Psoas muscle (tissue), 8 donors: ENCODE measurements around the gene RNF130. TPM values are rescaled to one million over a fixed set of nuclear protein-coding genes. Genes with fewer than 3 reads are reported as not detected.

Source experiments
- ATAC-seq, 4 donors: fragments of 200-7000 bp; cut with Tn5 transposase; one replicate each; pipeline ENCODE4 v1.9.1; 2020; ENCODE audit warnings: moderate library complexity in 3 of 4, mild to moderate bottlenecking in 2 of 4
- DNase-seq, 2 donors: peaks; one replicate each; pipeline ENCODE4 v3.0.0-alpha.2; 2020
- H3K27ac ChIP-seq: fragments of 200-600 bp; one replicate; pipeline ENCODE4 v1.8.0; 2022
- H3K27me3 ChIP-seq, 3 donors: fragments of 200-600 bp in 1 of 3; one replicate each; pipeline versions ENCODE4 v1.6.1 to v1.8.0; 2013 to 2022; ENCODE audit warnings: low read length in 2 of 3, mild to moderate bottlenecking in 2 of 3, moderate library complexity in 1 of 3; ENCODE audit not compliant: insufficient read depth in 3 of 3
- H3K36me3 ChIP-seq, 2 donors: fragments of 200-600 bp in 1 of 2; one replicate each; pipeline versions ENCODE4 v1.6.1 to v1.8.0; 2013 to 2022; ENCODE audit warnings: low read depth in 1 of 2, mild to moderate bottlenecking in 1 of 2, moderate library complexity in 1 of 2; ENCODE audit not compliant: insufficient read depth in 1 of 2
- H3K4me1 ChIP-seq: fragments of 200-600 bp; one replicate; pipeline ENCODE4 v1.8.0; 2022
- H3K4me3 ChIP-seq: fragments of 200-600 bp; one replicate; pipeline ENCODE4 v1.8.0; 2022; ENCODE audit warnings: mild to moderate bottlenecking
- H3K9me3 ChIP-seq: fragments of 200-600 bp; one replicate; pipeline ENCODE4 v1.8.0; 2022
- CTCF ChIP-seq: fragments of 200-600 bp; IDR thresholded peaks from one replicate; pipeline ENCODE4 v1.8.0; 2022; ENCODE audit warnings: antibody characterized with exemption
- WGBS, 3 donors: extraction: QIAGEN DNeasy Blood & Tissue Kit; methylation state at CpG; one replicate each; pipeline versions ENCODE4 v1.1.6 to v1.1.7; 2013; 5-methylcytosine and 5-hydroxymethylcytosine counted together
- intact Hi-C, 2 donors: fragments of 100-400 bp; cut with DNase I; formaldehyde crosslinking; loops; one replicate each; pipeline versions ENCODE4 v1.11.0 to v1.14.2; 2022
- polyA plus RNA-seq, 3 donors: library from polyadenylated mRNA; stranded (reverse); fragments of 200-250 nt; gene quantifications; one replicate each; pipeline ENCODE4 v1.2.3, GENCODE V29; 2013
- total RNA-seq, 4 donors: library from RNA; stranded (reverse); fragmentation: NEBNext Ultra II Directional in 2 of 4; extraction: Animal tissue kit (Norgen Biotek cat#: 25700) in 2 of 4; gene quantifications; one replicate each; pipeline versions ENCODE4 v1.2.1 to v1.2.4, GENCODE V29; 2021 to 2023
- donor health status: healthy with polysubstance abuse.
- donor health status: DM: no; HTN: no; CAD: no; lungs with moderate emphysema.
- donor health status: Bipolar disorder and iron deficiency.
- donor health status: healthy.
- donor health status: DM: yes; HTN: yes; CAD: no.
- donor health status: DM: no; HTN: no; CAD: no.
- donor health status: DM: no; HTN: no; CAD: no.
- donor health status: DM: yes; HTN: yes; CAD: no.

RNF130 gene
- total and polyA plus RNA-seq, 7 donors = 34.1 to 45.3 (median 37.2) TPM

- ATAC-seq = no peak
- intact Hi-C loops = loop anchor here (5.0 to 10.0 kb wide), 6 partner anchors 37 to 163 kb away; partner anchors contain the start of genes MGAT4B (in 1 of the 2) and RNF130 (in 1 of the 2)
- no peak overlapping the region for H3K27ac ChIP-seq
- no peak for TF ChIP-seq CTCF
- H3K36me3 ChIP-seq = peaks cover 0 to 16% of the 10 kb centered on the region in 2 donors
- WGBS, 3 donors = 89 to 94% (median 93%) methylated on average over 6 of the region's 6 CpGs
- H3K4me1 ChIP-seq = peaks cover 25% of the 10 kb centered on the region
- no peaks in the 10 kb centered on the region for H3K27me3 ChIP-seq
- H3K9me3 ChIP-seq = no peaks in the 10 kb centered on the region
- no peak for DNase-seq
- no peak overlapping the region for H3K4me3 ChIP-seq
Observed at GRCh38 chr5:179909224-179909623, 162.3 kb downstream of the RNF130 start.

- TF ChIP-seq CTCF = no peak
- Histone ChIP-seq H3K27me3 (no peaks in the 10 kb centered on the region), H3K36me3 (peaks cover 0 to 22% of the 10 kb centered on the region in 2 donors), H3K4me1 (peaks cover 22% of the 10 kb centered on the region), H3K9me3 (no peaks in the 10 kb centered on the region), H3K27ac (no peak overlapping the region), H3K4me3 (peak overlapping the region; percentile 73)
- intact Hi-C loops = loop anchor here (5.0 to 10.0 kb wide), 6 partner anchors 36 to 164 kb away; partner anchors contain the start of genes MGAT4B (in 1 of the 2) and RNF130 (in 1 of the 2)
- WGBS, 3 donors = 80 to 90% (median 81%) methylated on average over 15 to 16 of the region's 16 CpGs
- peak; percentile 48 to 58 for DNase-seq
- ATAC-seq = no peak
Observed at GRCh38 chr5:179908528-179908927, 163.0 kb downstream of the RNF130 start.

GRCh38 chr5:179907556-179908324 is 163.8 kb downstream of the RNF130 start, which contains the start of gene TBC1D9B:
Gene TBC1D9B (minus strand): TSS chr5:179907897. CDS start chr5:179907821, 76 bp downstream.
- WGBS, 3 donors = 1% methylated on average over 36 to 104 of the region's 105 CpGs
- ATAC-seq (peak; percentile 77 to 87 (median 86)), DNase-seq (peak; percentile 78 to 85)
- H3K4me1 ChIP-seq = peaks cover 18% of the 10 kb centered on the region
- intact Hi-C loops = loop anchor here (5.0 to 10.0 kb wide), 6 partner anchors 35 to 165 kb away; partner anchors contain the start of genes MGAT4B (in 1 of the 2) and RNF130 (in 1 of the 2)
- H3K27me3 ChIP-seq = no peaks in the 10 kb centered on the region
- H3K9me3 ChIP-seq = no peaks in the 10 kb centered on the region
- peak within 1 kb of the TSS; percentile 73 for H3K4me3 ChIP-seq
- peaks cover 0 to 30% of the 10 kb centered on the region in 2 donors for H3K36me3 ChIP-seq
- peak; percentile 81 for TF ChIP-seq CTCF
- peak within 1 kb of the TSS; percentile 74 for H3K27ac ChIP-seq

GRCh38 chr5:179906795-179907555 is 164.6 kb downstream of the RNF130 start:
- intact Hi-C loops = loop anchor here (5.0 to 10.0 kb wide), 6 partner anchors 35 to 165 kb away; partner anchors contain the start of genes MGAT4B (in 1 of the 2) and RNF130 (in 1 of the 2)
- 6 to 12% (median 9%) methylated on average over 28 to 50 of the region's 50 CpGs for WGBS, 3 donors
- TF ChIP-seq CTCF = no peak
- H3K27me3 ChIP-seq = no peaks in the 10 kb centered on the region
- no peaks in the 10 kb centered on the region for H3K9me3 ChIP-seq
- H3K4me1 ChIP-seq = peaks cover 16% of the 10 kb centered on the region
- peak overlapping the region; percentile 73 for H3K4me3 ChIP-seq
- DNase-seq (peak; percentile 34 to 74), ATAC-seq (peak; percentile 11 to 67 (median 42))
- H3K27ac ChIP-seq = peak overlapping the region; percentile 56
- H3K36me3 ChIP-seq = peaks cover 0 to 37% of the 10 kb centered on the region in 2 donors
